VCaP (cell line): ENCODE measurements around the gene UBP1.

Experiments used
- H3K27ac ChIP-seq: fragments of 450-650 bp; 2 replicates; pipeline ENCODE4 v1.5.1; 2017
- CTCF ChIP-seq: fragments of 450-650 bp; conservative IDR thresholded peaks from 2 replicates; pipeline ENCODE4 v1.5.1; 2017; ENCODE audit warnings: mild to moderate bottlenecking, moderate library complexity

UBP1 gene

GRCh38 chr3:33441225-33441976 lies 1.2 kb upstream of the UBP1 start:
- no peak for TF ChIP-seq CTCF
- peak overlapping the region; percentile 98 for H3K27ac ChIP-seq

GRCh38 chr3:33439546-33440327 lies 468 bp downstream of the UBP1 start:
- peak overlapping the region; percentile 98 for H3K27ac ChIP-seq
- peak; percentile 59 for TF ChIP-seq CTCF

GRCh38 chr3:33438881-33439545 lies 1.2 kb downstream of the UBP1 start:
- H3K27ac ChIP-seq: peak overlapping the region; percentile 98
- no peak for TF ChIP-seq CTCF

- no peak for TF ChIP-seq CTCF
- peak overlapping the region; percentile 98 for H3K27ac ChIP-seq
Observed at GRCh38 chr3:33438284-33438668, 1.9 kb downstream of the UBP1 start.

GRCh38 chr3:33437556-33438283 lies 2.5 kb downstream of the UBP1 start:
- TF ChIP-seq CTCF: no peak
- H3K27ac ChIP-seq: peak overlapping the region; percentile 98

GRCh38 chr3:33433843-33434242 lies 6.4 kb downstream of the UBP1 start:
- no peak for TF ChIP-seq CTCF
- H3K27ac ChIP-seq: peak overlapping the region; percentile 25; the same call in 1 of the 2 replicates

- no peak overlapping the region for H3K27ac ChIP-seq
- TF ChIP-seq CTCF: no peak
Observed at GRCh38 chr3:33430571-33430970, 9.6 kb downstream of the UBP1 start.
